ENCODE measurements around the gene EXOSC1. TPM values are rescaled to one million over a fixed set of nuclear protein-coding genes. Genes with fewer than 3 reads are reported as not detected.

Gene EXOSC1
- total and polyA plus RNA-seq, 2 of the 13 experiments (the other 11 are each of a cell fraction or from before 2014, with no cell fraction given), result 36.3 to 39.9 TPM

- peak; percentile 24; the same call in 1 of the 2 replicates for TF ChIP-seq PITX1 (CRISPR knock-in tag; IDR thresholded peaks at IDR 0.05)
- TF ChIP-seq YEATS4 (CRISPR knock-in tag; IDR thresholded peaks at IDR 0.05; ENCODE audit: borderline replicate concordance), result 0 out of 2 replicates have a peak, but pooled peaks have one; percentile 21
- TF ChIP-seq ZFY (CRISPR knock-in tag; IDR thresholded peaks at IDR 0.05), result no peak
- peak; percentile 30; the same call in 1 of the 2 replicates for TF ChIP-seq HDAC1 (CRISPR knock-in tag; IDR thresholded peaks at IDR 0.05)
- TF ChIP-seq PAX8 (CRISPR knock-in tag; IDR thresholded peaks at IDR 0.05; ENCODE audit: borderline replicate concordance), result no peak
- TF ChIP-seq, protein P1, sequence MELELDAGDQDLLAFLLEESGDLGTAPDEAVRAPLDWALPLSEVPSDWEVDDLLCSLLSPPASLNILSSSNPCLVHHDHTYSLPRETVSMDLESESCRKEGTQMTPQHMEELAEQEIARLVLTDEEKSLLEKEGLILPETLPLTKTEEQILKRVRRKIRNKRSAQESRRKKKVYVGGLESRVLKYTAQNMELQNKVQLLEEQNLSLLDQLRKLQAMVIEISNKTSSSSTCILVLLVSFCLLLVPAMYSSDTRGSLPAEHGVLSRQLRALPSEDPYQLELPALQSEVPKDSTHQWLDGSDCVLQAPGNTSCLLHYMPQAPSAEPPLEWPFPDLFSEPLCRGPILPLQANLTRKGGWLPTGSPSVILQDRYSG (CRISPR knock-in tag; IDR thresholded peaks at IDR 0.05), result no peak
- TF ChIP-seq NFIB (CRISPR knock-in tag; IDR thresholded peaks at IDR 0.05; ENCODE audit: borderline replicate concordance), result no peak
- peak; percentile 62 for TF ChIP-seq ZNF205 (CRISPR knock-in tag; IDR thresholded peaks at IDR 0.05)
- no peak for TF ChIP-seq E2F1 (CRISPR knock-in tag; IDR thresholded peaks at IDR 0.05)
- TF ChIP-seq ZNF616 (CRISPR knock-in tag; IDR thresholded peaks at IDR 0.05; ENCODE audit: low read depth), result no peak
- TF ChIP-seq NFE2 (CRISPR knock-in tag; IDR thresholded peaks at IDR 0.05), result no peak
- no peak for TF ChIP-seq JARID2 (CRISPR knock-in tag; IDR thresholded peaks at IDR 0.05; ENCODE audit: insufficient replicate concordance)
- TF ChIP-seq THAP8 (CRISPR knock-in tag; IDR thresholded peaks at IDR 0.05; ENCODE audit: borderline replicate concordance), result no peak
- TF ChIP-seq, protein P2, sequence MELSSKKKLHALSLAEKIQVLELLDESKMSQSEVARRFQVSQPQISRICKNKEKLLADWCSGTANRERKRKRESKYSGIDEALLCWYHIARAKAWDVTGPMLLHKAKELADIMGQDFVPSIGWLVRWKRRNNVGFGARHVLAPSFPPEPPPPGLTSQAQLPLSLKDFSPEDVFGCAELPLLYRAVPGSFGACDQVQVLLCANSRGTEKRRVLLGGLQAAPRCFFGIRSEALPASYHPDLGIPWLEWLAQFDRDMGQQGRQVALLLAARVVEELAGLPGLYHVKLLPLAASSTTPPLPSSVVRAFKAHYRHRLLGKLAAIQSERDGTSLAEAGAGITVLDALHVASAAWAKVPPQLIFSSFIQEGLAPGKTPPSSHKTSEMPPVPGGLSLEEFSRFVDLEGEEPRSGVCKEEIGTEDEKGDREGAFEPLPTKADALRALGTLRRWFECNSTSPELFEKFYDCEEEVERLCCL (CRISPR knock-in tag; IDR thresholded peaks at IDR 0.05; ENCODE audit: borderline replicate concordance), result no peak
- TF ChIP-seq ATF5 (CRISPR knock-in tag; IDR thresholded peaks at IDR 0.05; ENCODE audit: low read depth), result no peak
- no peak for TF ChIP-seq SMARCE1 (IDR thresholded peaks at IDR 0.05; ENCODE audit: borderline replicate concordance)
- no peak for TF ChIP-seq ZSCAN22 (CRISPR knock-in tag; IDR thresholded peaks at IDR 0.05)
- no peak for TF ChIP-seq THAP7 (CRISPR knock-in tag; IDR thresholded peaks at IDR 0.05)
- no peak for TF ChIP-seq MAZ (IDR thresholded peaks at IDR 0.05; ENCODE audit: borderline replicate concordance, low read depth, low read length)
- no peak for TF ChIP-seq MAZ (CRISPR knock-in tag; IDR thresholded peaks at IDR 0.05; ENCODE audit: low read depth)
- TF ChIP-seq ZNF572 (CRISPR knock-in tag; IDR thresholded peaks at IDR 0.05), result no peak
- TF ChIP-seq, protein P3, sequence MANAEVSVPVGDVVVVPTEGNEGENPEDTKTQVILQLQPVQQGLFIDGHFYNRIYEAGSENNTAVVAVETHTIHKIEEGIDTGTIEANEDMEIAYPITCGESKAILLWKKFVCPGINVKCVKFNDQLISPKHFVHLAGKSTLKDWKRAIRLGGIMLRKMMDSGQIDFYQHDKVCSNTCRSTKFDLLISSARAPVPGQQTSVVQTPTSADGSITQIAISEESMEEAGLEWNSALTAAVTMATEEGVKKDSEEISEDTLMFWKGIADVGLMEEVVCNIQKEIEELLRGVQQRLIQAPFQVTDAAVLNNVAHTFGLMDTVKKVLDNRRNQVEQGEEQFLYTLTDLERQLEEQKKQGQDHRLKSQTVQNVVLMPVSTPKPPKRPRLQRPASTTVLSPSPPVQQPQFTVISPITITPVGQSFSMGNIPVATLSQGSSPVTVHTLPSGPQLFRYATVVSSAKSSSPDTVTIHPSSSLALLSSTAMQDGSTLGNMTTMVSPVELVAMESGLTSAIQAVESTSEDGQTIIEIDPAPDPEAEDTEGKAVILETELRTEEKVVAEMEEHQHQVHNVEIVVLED (CRISPR knock-in tag; IDR thresholded peaks at IDR 0.05; ENCODE audit: borderline replicate concordance), result no peak; the same call in 1 of the 2 replicates
These were observed 38.4 kb downstream of the EXOSC1 start (continued) for GRCh38 chr10:97407211-97407951.

Measured in HepG2 (cell line).